DND-41 (cell line): ENCODE measurements around the gene DAB1.

Experiments used
- EZH2 ChIP-seq: IDR thresholded peaks from 3 replicates; pipeline ENCODE4 v1.6.1; 2012; ENCODE audit warnings: borderline replicate concordance, low read depth, mild to moderate bottlenecking, moderate library complexity, low read length, inconsistent platforms; ENCODE audit not compliant: severe bottlenecking
- TF ChIP-seq, protein P1 (sequence below): IDR thresholded peaks from 2 replicates; pipeline ENCODE4 v1.5.1; 2012; ENCODE audit warnings: borderline replicate concordance, low read length, moderate library complexity, mild to moderate bottlenecking; ENCODE audit not compliant: poor library complexity, severe bottlenecking; ENCODE audit errors: extremely low read depth

- TF ChIP-seq, protein P1, sequence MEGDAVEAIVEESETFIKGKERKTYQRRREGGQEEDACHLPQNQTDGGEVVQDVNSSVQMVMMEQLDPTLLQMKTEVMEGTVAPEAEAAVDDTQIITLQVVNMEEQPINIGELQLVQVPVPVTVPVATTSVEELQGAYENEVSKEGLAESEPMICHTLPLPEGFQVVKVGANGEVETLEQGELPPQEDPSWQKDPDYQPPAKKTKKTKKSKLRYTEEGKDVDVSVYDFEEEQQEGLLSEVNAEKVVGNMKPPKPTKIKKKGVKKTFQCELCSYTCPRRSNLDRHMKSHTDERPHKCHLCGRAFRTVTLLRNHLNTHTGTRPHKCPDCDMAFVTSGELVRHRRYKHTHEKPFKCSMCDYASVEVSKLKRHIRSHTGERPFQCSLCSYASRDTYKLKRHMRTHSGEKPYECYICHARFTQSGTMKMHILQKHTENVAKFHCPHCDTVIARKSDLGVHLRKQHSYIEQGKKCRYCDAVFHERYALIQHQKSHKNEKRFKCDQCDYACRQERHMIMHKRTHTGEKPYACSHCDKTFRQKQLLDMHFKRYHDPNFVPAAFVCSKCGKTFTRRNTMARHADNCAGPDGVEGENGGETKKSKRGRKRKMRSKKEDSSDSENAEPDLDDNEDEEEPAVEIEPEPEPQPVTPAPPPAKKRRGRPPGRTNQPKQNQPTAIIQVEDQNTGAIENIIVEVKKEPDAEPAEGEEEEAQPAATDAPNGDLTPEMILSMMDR, result no peak
- TF ChIP-seq EZH2, result no peak
Observed at GRCh38 chr1:57132993-57133622, 290.8 kb downstream of the DAB1 start.
